DOHH2 (cell line): ENCODE results near the gene CDS1.

Source experiments
- EZH2phosphoT487 ChIP-seq: fragments of 200-600 bp; sonication (generic); IDR thresholded peaks from 2 replicates; pipeline ENCODE4 v1.6.1; 2017; ENCODE audit warnings: borderline replicate concordance, mild to moderate bottlenecking, antibody characterized with exemption, low read length, moderate library complexity, mixed read lengths
- TF ChIP-seq, protein P1 (sequence below): fragments of 200-600 bp; sonication (generic); IDR thresholded peaks from one replicate; pipeline ENCODE4 v1.5.1; 2014; ENCODE audit warnings: antibody characterized with exemption, mild to moderate bottlenecking, low read depth, low read length; ENCODE audit not compliant: poor library complexity, severe bottlenecking

GRCh38 chr4:84677995-84678394 is 95.1 kb downstream of the CDS1 start:
- TF ChIP-seq, protein P1, sequence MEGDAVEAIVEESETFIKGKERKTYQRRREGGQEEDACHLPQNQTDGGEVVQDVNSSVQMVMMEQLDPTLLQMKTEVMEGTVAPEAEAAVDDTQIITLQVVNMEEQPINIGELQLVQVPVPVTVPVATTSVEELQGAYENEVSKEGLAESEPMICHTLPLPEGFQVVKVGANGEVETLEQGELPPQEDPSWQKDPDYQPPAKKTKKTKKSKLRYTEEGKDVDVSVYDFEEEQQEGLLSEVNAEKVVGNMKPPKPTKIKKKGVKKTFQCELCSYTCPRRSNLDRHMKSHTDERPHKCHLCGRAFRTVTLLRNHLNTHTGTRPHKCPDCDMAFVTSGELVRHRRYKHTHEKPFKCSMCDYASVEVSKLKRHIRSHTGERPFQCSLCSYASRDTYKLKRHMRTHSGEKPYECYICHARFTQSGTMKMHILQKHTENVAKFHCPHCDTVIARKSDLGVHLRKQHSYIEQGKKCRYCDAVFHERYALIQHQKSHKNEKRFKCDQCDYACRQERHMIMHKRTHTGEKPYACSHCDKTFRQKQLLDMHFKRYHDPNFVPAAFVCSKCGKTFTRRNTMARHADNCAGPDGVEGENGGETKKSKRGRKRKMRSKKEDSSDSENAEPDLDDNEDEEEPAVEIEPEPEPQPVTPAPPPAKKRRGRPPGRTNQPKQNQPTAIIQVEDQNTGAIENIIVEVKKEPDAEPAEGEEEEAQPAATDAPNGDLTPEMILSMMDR = no peak
- TF ChIP-seq EZH2phosphoT487 = no peak
